ENCODE data around the gene KCNMA1.

KCNMA1 gene

GRCh38 chr10:77560471-77560870 is 77.1 kb downstream of the KCNMA1 start:
- peaks cover 4% of the 10 kb centered on the region for H3K27me3 ChIP-seq (ENCODE audit: insufficient read depth, low read length)
- H3K4me1 ChIP-seq (ENCODE audit: insufficient read depth, low read length) = no peaks in the 10 kb centered on the region
- no peaks in the 10 kb centered on the region for H3K36me3 ChIP-seq (ENCODE audit: insufficient read depth, low read length)
- H2AFZ ChIP-seq (ENCODE audit: low read depth, low read length) = no peak overlapping the region
- H3K9me3 ChIP-seq (ENCODE audit: low read length) = no peaks in the 10 kb centered on the region
- H3K4me3 ChIP-seq (ENCODE audit: low read length) = no peak overlapping the region

- Histone ChIP-seq H3K4me1 (ENCODE audit: insufficient read depth, low read length) (no peaks in the 10 kb centered on the region), H3K27me3 (ENCODE audit: insufficient read depth, low read length) (peaks cover 4% of the 10 kb centered on the region), H2AFZ (ENCODE audit: low read depth, low read length) (no peak overlapping the region), H3K36me3 (ENCODE audit: insufficient read depth, low read length) (no peaks in the 10 kb centered on the region), H3K4me3 (ENCODE audit: low read length) (no peak overlapping the region), H3K9me3 (ENCODE audit: low read length) (no peaks in the 10 kb centered on the region)
Observed at GRCh38 chr10:77560052-77560451, 77.6 kb downstream of the KCNMA1 start.

GRCh38 chr10:77556990-77557601 is 80.5 kb downstream of the KCNMA1 start:
- Histone ChIP-seq H2AFZ (ENCODE audit: low read depth, low read length) (no peak overlapping the region), H3K4me1 (ENCODE audit: insufficient read depth, low read length) (no peaks in the 10 kb centered on the region), H3K27me3 (ENCODE audit: insufficient read depth, low read length) (no peaks in the 10 kb centered on the region), H3K36me3 (ENCODE audit: insufficient read depth, low read length) (no peaks in the 10 kb centered on the region), H3K4me3 (ENCODE audit: low read length) (no peak overlapping the region), H3K9me3 (ENCODE audit: low read length) (no peaks in the 10 kb centered on the region)

- Histone ChIP-seq H3K9me3 (ENCODE audit: low read length) (no peaks in the 10 kb centered on the region), H2AFZ (ENCODE audit: low read depth, low read length) (no peak overlapping the region)
Observed at GRCh38 chr10:77555591-77556212, 81.9 kb downstream of the KCNMA1 start.

GRCh38 chr10:77554996-77555397 is 82.6 kb downstream of the KCNMA1 start:
- Histone ChIP-seq H3K27me3 (ENCODE audit: insufficient read depth, low read length) (no peaks in the 10 kb centered on the region), H2AFZ (ENCODE audit: low read depth, low read length) (no peak overlapping the region), H3K9me3 (ENCODE audit: low read length) (no peaks in the 10 kb centered on the region), H3K36me3 (ENCODE audit: insufficient read depth, low read length) (no peaks in the 10 kb centered on the region), H3K4me3 (ENCODE audit: low read length) (no peak overlapping the region), H3K4me1 (ENCODE audit: insufficient read depth, low read length) (no peaks in the 10 kb centered on the region)

More at GRCh38 chr10:77555591-77556212, 81.9 kb downstream of the KCNMA1 start:
- Histone ChIP-seq H3K27me3 (ENCODE audit: insufficient read depth, low read length) (no peaks in the 10 kb centered on the region), H3K36me3 (ENCODE audit: insufficient read depth, low read length) (no peaks in the 10 kb centered on the region), H3K4me3 (ENCODE audit: low read length) (no peak overlapping the region), H3K4me1 (ENCODE audit: insufficient read depth, low read length) (no peaks in the 10 kb centered on the region)

GRCh38 chr10:77553966-77554365 is 83.6 kb downstream of the KCNMA1 start:
- Histone ChIP-seq H3K4me3 (ENCODE audit: low read length) (no peak overlapping the region), H3K36me3 (ENCODE audit: insufficient read depth, low read length) (no peaks in the 10 kb centered on the region), H3K27me3 (ENCODE audit: insufficient read depth, low read length) (no peaks in the 10 kb centered on the region), H3K4me1 (ENCODE audit: insufficient read depth, low read length) (no peaks in the 10 kb centered on the region), H3K9me3 (ENCODE audit: low read length) (no peaks in the 10 kb centered on the region), H2AFZ (ENCODE audit: low read depth, low read length) (no peak overlapping the region)

GRCh38 chr10:77553311-77553710 is 84.3 kb downstream of the KCNMA1 start:
- no peaks in the 10 kb centered on the region for H3K27me3 ChIP-seq (ENCODE audit: insufficient read depth, low read length)
- no peaks in the 10 kb centered on the region for H3K36me3 ChIP-seq (ENCODE audit: insufficient read depth, low read length)
- no peaks in the 10 kb centered on the region for H3K9me3 ChIP-seq (ENCODE audit: low read length)
- no peak overlapping the region for H2AFZ ChIP-seq (ENCODE audit: low read depth, low read length)
- no peak overlapping the region for H3K4me3 ChIP-seq (ENCODE audit: low read length)
- H3K4me1 ChIP-seq (ENCODE audit: insufficient read depth, low read length) = no peaks in the 10 kb centered on the region

GRCh38 chr10:77552252-77552651 is 85.4 kb downstream of the KCNMA1 start:
- Histone ChIP-seq H3K4me3 (ENCODE audit: low read length) (no peak overlapping the region), H3K27me3 (ENCODE audit: insufficient read depth, low read length) (no peaks in the 10 kb centered on the region), H2AFZ (ENCODE audit: low read depth, low read length) (no peak overlapping the region), H3K36me3 (ENCODE audit: insufficient read depth, low read length) (no peaks in the 10 kb centered on the region), H3K4me1 (ENCODE audit: insufficient read depth, low read length) (no peaks in the 10 kb centered on the region), H3K9me3 (ENCODE audit: low read length) (no peaks in the 10 kb centered on the region)

GRCh38 chr10:77550378-77550777 is 87.2 kb downstream of the KCNMA1 start:
- Histone ChIP-seq H2AFZ (ENCODE audit: low read depth, low read length) (no peak overlapping the region), H3K36me3 (ENCODE audit: insufficient read depth, low read length) (no peaks in the 10 kb centered on the region), H3K9me3 (ENCODE audit: low read length) (no peaks in the 10 kb centered on the region), H3K27me3 (ENCODE audit: insufficient read depth, low read length) (no peaks in the 10 kb centered on the region), H3K4me1 (ENCODE audit: insufficient read depth, low read length) (no peaks in the 10 kb centered on the region), H3K4me3 (ENCODE audit: low read length) (no peak overlapping the region)

- Histone ChIP-seq H3K36me3 (ENCODE audit: insufficient read depth, low read length) (no peaks in the 10 kb centered on the region), H2AFZ (ENCODE audit: low read depth, low read length) (no peak overlapping the region), H3K9me3 (ENCODE audit: low read length) (no peaks in the 10 kb centered on the region), H3K4me3 (ENCODE audit: low read length) (no peak overlapping the region), H3K27me3 (ENCODE audit: insufficient read depth, low read length) (no peaks in the 10 kb centered on the region), H3K4me1 (ENCODE audit: insufficient read depth, low read length) (no peaks in the 10 kb centered on the region)
Observed at GRCh38 chr10:77548671-77549070, 88.9 kb downstream of the KCNMA1 start.

GRCh38 chr10:77548157-77548556 is 89.5 kb downstream of the KCNMA1 start:
- Histone ChIP-seq H3K4me1 (ENCODE audit: insufficient read depth, low read length) (no peaks in the 10 kb centered on the region), H3K9me3 (ENCODE audit: low read length) (no peaks in the 10 kb centered on the region), H3K27me3 (ENCODE audit: insufficient read depth, low read length) (no peaks in the 10 kb centered on the region), H3K4me3 (ENCODE audit: low read length) (no peak overlapping the region), H2AFZ (ENCODE audit: low read depth, low read length) (no peak overlapping the region), H3K36me3 (ENCODE audit: insufficient read depth, low read length) (no peaks in the 10 kb centered on the region)

- H3K4me1 ChIP-seq (ENCODE audit: insufficient read depth, low read length) = no peaks in the 10 kb centered on the region
- H3K9me3 ChIP-seq (ENCODE audit: low read length) = no peaks in the 10 kb centered on the region
- H3K27me3 ChIP-seq (ENCODE audit: insufficient read depth, low read length) = no peaks in the 10 kb centered on the region
- H3K36me3 ChIP-seq (ENCODE audit: insufficient read depth, low read length) = no peaks in the 10 kb centered on the region
- no peak overlapping the region for H3K4me3 ChIP-seq (ENCODE audit: low read length)
- H2AFZ ChIP-seq (ENCODE audit: low read depth, low read length) = no peak overlapping the region
Observed at GRCh38 chr10:77547307-77548050, 90.1 kb downstream of the KCNMA1 start.

- Histone ChIP-seq H3K9me3 (ENCODE audit: low read length) (no peaks in the 10 kb centered on the region), H3K4me1 (ENCODE audit: insufficient read depth, low read length) (no peaks in the 10 kb centered on the region), H3K36me3 (ENCODE audit: insufficient read depth, low read length) (no peaks in the 10 kb centered on the region), H3K27me3 (ENCODE audit: insufficient read depth, low read length) (no peaks in the 10 kb centered on the region), H2AFZ (ENCODE audit: low read depth, low read length) (no peak overlapping the region), H3K4me3 (ENCODE audit: low read length) (no peak overlapping the region)
Observed at GRCh38 chr10:77546042-77546441, 91.6 kb downstream of the KCNMA1 start.
